ENCODE measurements around the gene CRNKL1.

The CRNKL1 gene

DNA sequence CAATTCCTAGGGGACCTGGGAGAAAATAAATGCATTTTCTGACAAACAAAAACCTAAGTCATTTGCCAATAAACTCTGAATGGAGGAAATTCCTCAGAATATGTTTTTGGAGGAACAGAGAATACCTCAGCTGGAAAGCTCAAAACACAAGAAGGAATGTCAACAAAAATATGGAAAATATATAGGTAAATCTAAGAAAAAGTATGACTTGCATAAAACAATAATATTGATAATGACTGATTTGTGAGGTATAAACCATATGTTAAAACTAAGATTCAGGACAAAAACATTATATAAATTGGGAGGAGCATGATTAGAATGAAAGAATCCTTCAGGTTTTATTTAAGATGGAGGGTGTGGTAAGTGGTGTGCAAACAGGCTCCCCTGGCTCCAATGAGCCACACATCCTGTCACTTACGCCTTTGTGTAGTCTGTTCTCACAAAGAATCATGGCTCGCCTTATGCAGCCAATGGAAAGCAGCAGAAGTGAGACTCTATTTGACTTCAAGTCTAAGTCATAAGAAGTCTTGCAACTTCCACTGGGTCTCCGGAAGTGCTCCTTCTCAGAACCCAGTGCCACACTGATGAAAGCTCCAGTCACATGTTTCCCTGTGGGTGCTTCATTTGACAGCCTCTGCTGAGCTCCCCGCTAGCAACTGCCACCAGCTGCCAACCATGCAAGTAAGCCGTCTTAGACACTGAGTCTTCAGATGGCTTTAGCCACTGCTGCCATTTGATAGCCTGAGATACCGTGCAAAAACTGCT, 8.2 kb upstream of the CRNKL1 start:
- FAIRE-seq, result no peak

DNA sequence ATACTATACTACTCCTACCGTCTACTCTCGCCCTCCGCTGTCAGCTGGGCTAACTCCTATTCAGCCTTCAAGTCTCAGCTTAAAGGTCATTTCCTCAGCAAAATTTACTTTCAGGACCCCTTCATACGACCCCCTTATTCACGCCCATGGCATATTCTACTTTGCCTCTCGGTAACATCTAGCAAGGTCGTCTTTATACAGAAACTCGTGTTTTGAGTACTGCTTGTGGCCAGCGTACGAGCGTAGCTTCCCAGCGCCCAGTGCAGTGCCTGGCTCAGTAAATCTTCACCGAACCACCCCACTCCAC, 546 bp downstream of the CRNKL1 start:
- no peak for FAIRE-seq

DNA sequence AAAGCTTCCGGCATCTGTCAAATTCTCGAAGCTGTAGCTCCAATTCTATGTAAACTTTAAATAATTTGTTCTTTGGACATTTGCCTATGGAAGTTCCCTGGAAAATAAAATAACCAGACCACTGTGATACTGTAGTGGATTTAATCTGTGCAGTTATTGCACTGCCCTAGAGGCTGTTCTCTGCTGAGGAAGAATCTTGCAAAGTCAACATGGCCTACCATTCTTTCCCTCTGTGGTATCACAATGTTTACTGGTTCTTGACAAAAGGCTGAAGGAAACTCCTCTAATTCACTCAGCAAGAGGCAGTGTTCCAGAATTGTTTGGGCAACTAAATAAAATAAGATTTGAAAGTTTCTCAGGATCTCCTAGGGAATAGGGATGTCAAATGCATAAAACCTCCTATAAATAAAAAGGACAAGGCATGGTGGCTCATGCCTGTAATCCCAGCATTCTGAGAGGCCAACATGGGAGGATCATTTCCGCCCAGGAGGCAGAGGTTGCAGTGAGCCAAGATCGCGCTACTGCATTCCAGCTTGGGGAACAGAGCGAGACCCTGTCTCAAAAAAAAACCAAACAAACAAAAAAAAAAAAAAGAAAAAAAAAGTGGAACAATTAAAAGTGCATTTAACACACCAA, 12.4 kb downstream of the CRNKL1 start:
- no peak for FAIRE-seq

DNA sequence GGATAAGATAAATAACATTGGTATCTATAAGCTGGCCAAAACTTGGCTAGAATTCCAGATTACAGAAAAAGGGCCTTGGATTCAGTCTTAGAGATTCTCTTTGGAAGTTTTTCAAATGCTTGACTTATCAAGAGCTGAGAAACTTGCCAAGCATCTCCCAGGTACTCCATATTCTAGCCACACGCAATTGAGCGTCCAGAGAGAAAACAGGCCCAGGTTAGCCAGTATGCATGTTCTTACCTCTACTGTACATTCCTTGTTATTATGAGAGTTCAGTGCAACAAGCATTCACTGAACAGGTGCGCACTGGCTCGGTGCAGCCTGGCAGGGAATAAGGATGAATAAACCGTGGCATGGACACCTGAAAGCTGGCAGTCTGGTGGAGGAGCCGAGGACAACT, 13.7 kb downstream of the CRNKL1 start:
- FAIRE-seq, result no peak

DNA sequence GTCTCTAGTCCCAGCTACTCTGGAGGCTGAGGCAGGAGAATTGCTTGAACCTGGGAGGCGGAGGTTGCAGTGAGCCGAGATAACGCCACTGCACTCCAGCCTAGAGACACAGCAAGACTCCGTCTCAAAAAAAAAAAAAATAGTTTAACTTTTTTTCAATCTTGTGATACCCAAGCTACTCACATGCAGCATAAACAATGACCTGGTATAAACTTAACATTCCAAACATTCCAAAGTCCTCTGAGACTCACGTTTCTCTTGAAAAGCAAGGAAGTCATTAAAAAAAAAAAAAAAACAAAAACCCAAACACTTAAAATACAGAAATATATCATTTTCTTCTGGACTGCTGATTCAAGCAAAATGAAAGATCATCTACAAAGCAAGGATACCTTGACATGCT, 14.3 kb downstream of the CRNKL1 start:
- no peak for FAIRE-seq

DNA sequence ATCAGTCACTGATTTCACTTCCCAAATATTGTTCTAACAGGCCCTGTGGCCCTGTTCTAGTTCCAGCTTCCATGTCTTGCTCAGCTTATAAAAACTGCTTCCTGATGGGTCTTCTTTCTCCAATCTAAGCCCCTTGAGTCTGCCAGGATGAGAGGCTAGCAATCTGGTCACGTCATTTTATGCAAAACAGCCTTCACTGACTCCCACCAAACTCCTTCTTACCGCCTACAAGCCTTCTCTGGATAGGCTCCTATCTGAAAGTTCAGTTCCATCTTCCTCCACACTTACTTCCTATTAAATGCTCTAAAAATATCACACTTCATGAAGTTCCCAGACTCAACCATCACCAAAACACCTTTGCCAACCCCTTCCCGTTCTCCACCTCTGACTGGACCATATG, 15.5 kb downstream of the CRNKL1 start:
- FAIRE-seq, result no peak

DNA sequence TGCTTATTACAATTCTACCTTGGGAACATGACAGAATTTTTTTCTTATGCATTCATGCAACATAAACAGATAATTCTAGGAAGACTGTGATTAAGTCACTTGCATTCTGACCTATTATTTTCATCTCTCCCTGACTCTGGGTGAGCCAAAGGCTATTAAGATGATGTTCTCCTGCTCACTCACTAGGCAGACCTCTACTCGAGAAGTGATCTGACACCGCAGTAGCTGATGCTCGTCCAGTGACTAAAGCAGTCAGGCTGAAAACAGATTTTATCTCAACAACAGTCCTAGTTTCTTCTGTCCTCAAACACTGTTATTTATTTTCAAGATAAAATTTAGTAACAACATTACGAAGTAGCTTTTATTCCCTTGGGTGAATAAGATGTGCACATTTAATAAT, 17.8 kb downstream of the CRNKL1 start:
- FAIRE-seq, result no peak

DNA sequence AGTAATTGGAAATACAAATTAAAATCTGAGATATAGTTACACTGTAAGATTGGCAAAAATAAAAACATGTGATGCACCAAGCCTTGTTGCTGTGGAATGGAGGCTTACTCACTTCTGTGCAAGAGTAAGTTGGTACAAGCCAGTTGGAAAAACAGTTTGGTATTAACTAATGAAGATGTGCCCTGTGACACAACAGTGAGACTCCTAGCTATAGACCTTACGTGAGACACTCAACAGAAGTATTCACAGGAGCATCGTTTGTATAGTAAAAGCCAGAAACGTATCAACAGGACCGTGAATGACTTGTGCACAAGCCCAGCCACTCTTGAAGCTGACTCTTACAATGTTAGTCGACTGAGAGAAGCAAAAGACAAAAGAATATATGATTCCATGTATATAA, 20.5 kb downstream of the CRNKL1 start:
- FAIRE-seq, result no peak

DNA sequence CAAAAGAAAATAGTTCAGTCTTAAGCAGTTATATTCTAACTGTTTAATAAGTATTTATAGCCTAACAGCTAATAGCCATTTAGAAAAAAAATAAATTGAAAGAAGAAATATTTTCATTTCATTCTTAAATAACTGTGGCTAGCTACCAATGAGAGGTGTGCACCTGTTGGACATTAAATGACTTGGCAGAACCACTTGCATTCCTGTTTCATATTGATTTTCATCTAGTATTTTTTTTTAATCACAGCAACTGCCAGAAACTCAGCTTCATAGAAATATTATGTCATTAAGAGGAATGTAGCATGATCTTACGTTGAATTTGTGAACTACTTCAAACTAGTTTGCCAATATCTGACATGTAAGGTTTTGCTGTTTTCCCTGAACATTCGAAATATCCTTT, 25.0 kb downstream of the CRNKL1 start:
- no peak for FAIRE-seq

DNA sequence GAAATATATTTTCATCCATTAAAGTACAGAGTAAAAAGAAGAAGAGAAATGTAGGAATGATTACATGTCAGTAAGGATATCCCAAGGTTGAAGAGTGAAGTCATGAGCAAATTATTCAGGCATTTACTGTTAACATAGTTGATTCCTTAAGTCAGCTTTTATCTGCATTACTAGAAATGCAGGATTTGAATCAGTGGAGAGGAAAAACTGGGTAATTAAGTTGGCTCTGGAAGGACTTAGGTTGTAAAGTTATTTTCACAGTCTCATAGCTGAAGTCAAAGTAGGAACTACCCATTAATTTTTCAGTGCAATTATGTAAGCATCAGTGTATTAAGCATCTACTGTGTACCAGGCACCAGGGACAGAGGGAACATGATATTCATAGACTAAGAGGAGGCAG, 27.3 kb downstream of the CRNKL1 start:
- FAIRE-seq, result no peak

DNA sequence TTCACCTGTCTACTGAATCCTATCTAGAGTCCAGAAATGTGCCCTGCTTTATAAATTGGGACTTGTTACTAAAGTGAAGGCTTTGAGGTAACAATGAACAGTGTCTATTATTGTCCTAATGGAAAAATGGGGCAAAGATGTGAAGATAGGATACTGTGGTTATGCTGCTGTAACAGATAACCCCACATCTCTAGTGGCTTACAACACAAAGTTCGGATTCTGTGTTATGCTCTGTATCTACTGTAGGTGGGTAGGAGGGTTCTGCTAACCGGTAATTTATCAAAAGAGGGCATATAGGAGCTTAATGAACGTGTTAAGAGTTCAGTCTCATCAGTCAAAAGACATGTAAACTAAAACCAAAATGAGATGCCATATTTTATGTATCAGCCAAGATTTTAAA, 28.9 kb downstream of the CRNKL1 start:
- FAIRE-seq, result no peak

DNA sequence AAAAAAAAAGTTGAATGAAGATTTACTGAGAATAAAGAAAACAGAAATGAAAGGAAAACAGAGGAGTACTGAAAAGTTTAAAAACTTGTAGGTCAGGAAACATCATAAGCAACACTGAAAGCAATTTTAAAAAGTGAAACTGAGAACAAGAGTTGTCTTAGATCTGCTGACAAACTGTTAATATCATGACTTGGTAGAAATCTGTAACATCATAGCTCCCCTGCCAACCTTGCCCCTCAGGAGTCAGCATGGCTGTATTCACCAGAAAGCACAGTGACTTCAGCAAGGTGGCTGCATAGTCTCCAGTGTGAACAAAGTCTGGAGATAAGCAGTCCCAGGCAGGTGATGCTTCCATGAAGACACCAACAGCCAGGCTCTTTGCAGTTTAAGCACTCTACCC, 29.8 kb downstream of the CRNKL1 start:
- no peak for FAIRE-seq

DNA sequence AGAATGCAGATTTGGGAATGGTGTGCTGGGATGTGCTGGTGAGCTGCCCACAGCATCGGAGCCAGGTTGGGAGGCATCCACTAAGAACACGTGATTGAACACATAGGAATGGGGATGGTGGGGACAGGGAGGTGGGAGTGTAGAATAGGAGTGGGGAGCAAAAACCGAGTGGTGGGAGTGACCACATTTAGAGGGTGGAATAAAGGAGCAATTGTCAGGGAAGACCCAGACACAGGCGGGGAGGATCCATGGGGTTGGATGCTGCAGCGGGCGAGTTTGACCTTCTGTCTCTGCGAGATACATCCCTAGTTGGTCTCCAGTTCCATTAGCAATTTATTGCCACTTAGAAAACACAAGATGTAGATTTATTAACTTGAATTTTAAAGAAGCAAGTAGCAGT, 30.4 kb downstream of the CRNKL1 start:
- FAIRE-seq, result no peak

DNA sequence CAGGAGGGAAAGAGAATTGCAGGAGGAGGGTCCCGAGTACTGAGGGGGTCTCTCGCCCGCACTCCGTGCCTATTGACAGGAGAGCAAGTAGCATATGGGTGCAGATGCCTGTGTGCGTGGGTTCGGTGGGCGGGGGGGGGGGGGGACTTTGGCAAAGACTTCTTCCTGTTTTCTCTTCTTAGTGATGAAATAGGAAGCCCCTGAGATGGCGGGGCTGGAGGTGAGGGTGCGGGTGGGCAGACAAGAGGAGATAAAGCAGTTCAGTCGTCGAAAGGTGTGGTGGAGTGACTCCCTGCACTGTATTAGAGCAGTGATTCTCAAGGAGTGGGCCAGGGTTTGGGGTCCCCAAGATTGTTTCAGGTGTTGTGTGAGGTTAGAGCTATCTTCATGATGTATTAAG, 31.4 kb downstream of the CRNKL1 start:
- FAIRE-seq, result no peak

DNA sequence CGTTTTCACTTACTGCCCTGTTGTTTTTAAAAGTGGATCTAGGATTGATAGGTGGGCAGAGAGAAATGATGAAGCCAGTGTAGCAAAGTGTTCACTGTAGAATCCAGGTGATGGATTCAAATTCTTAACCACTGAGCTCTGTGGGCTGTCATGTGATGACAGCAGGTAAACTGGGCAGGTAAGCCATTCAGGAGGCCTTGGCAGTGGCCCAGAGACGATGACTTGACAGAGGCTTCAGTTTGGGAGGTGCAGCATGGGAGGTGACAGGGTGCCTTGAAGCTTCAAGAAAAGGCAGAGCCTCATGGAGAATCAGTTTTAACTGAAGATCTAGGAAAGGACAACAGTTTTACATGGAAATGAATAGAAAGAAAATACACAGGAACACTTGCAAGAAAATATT, 33.1 kb downstream of the CRNKL1 start:
- no peak for FAIRE-seq

DNA sequence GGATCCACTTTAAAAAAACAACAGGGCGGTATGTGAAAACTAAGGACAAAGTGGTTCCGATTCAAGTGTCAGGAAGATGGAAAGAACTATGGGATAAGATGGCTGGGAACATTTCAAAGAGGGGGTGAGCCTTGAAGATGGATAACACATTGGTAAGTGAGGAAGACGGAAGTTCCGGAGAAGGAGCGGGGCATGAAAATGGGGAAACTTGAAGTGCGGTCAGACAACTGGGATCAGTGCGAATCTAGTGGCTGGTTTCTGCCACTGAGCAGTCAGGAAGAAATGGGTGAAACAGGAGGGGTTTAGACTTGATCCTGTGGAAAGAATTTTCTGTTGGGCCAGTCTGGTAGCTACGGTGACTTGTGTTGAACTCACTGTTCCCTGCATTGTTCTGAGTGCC, 33.9 kb downstream of the CRNKL1 start:
- FAIRE-seq, result no peak

DNA sequence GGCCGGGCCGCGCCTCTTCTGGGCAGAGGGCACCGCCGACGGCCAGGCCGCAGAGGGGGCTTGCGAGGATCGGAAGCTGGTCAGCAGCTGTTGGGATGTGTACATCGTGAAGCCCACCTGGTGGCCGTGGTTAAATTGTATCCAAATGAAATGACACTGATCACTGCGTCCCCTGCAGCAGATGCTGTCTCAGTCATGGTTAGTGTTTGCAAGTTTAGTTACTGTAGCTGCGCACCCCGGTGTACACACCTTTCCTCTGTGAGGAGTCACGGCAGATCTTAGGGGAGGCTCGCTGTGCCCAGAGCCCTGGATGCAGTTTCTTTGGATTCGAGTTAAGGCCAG, 34.5 kb downstream of the CRNKL1 start:
- FAIRE-seq, result no peak

DNA sequence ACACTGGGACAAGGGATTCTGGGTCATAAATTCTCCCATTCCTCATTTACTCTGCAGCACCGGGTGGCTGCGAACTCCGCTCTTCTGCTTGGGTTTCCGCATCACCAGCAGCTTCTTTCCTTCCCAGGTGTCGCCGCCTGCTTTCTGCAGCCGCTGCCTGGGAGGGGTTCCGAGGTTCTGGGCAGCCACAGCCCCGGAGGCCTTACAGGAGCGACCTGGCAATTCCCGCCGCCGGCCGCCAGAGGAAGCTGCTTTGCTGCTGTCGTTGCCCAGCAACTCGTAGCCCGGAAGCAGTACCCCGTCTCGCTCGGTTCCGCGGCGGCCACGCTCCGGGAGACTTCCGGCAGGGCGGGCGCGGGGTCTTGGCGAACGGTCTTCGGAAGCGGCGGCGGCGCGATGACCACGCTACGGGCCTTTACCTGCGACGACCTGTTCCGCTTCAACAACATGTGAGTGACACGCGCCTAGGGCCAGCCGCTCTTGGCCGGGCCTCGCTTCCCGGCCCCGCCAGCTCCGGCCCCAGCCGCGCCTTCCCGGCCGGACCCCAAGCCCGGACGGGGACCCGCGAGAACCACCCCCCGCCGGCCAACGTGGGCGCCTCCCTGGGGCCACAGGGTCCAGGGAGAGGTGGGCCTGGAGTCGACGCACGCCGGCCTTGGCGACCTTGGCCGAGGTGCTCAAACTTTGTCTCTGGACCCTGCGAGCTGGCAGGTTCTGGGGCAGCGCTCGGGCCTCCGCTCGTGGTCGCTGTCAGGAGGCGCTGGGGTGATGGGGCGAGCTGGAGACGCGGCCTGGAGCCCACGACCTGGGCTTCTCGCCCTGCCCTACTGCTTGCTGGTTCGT, 35.0 kb downstream of the CRNKL1 start, which contains the start of gene NAA20:
Gene NAA20 (plus strand): TSS at position 362 of the 843 bp plus-strand sequence. CDS start 35 bp downstream, at position 397.
- no peak for FAIRE-seq

DNA sequence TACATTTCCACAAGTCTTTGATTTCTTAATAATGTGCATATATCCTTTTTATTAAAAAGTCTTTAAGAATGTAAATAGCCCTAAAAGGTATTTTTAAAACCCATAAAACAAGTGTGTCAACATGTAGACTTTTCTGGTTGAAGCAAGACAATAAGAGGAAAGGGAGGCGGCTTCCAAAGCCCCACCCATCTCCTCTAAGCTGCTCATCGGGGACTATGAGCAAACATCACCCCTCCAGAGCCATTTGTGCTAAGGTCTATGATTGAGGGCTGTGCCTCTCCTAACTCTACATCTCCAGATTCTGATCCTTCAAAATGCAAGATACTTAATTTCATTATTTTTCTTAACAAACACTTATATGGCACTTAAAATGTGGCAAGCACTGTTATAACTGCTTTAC, 37.6 kb downstream of the CRNKL1 start:
- no peak for FAIRE-seq

DNA sequence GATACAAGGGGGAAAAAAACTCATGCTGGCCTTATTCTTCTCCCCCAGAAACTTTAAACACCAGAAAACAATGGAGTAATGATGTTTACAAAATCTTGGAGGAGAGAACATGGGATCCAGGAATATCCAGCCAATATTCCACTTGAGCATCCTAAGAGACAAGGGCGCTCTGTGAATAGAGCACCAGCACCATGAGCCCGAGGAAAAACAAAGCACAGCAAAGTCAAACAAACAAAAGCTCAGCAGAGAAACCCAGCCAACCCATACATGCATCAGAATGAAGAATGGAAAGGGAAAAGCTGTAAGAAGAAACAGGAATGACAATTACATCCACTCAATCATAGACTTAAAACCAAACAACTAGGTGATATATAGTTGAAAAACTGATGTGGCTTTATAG, 39.7 kb downstream of the CRNKL1 start:
- no peak for FAIRE-seq

DNA sequence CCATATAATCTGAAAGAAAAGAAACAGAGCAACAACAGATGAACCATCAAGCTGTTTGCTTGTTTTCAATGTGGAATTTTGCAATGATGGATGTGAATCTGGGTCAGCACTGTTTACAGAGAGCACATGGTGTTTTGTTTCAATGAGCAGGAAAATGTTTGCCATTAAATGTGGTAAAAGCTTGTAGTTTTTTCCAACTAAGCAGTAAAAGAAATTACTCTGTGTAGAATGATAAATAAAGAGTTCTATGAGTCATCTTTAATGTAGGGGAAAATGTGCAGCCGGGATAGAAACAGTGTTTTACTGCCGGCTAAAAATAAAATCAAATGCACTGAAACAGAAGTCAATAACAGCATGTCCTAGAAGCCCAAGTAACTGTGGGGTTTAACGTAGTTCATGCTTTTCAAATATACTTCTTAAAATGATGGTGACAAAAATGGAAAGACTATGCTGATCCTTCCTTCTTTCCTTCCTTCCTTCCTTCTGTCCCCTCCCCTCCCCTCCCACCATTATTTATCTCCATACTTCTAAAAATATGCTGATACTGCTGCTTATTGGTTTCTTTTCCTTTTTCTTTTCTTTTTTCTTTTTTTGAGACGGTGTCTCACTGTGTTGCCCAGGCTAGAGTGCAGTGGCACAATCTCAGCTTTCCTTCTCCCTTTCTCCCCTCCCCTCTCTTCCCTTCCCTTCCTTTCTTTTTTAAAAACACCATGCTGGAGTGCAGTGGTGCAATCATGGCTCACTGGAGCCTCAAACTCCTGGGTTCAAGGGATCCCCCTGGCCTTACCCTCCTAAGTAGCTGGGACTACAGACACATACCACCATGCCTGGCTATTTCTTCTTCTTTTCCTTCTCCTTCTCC, 41.4 kb downstream of the CRNKL1 start:
- no peak for FAIRE-seq

DNA sequence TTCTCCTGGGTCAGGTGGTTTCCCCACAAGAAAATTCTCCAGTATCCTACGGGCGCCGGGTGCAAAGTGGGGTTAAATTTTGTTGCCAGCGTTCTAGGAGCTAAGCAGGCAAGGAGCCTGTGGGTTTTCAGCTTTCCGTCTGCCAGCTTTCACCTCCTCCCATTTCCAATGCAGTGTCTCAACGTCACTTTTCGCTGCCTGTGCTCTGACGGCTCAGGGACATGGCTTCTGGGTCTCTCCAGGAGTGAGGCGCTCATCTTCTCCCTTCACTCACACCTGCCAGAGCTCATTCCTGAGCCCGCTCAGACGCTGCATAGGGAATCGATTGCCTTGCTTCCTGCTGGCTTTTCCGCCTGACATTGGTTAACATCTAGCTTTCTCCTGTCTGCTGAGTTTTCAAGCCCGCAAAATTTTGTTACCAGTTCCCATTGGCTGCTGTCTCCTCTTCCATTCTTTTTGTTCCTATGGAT, 42.4 kb downstream of the CRNKL1 start:
- no peak for FAIRE-seq

DNA sequence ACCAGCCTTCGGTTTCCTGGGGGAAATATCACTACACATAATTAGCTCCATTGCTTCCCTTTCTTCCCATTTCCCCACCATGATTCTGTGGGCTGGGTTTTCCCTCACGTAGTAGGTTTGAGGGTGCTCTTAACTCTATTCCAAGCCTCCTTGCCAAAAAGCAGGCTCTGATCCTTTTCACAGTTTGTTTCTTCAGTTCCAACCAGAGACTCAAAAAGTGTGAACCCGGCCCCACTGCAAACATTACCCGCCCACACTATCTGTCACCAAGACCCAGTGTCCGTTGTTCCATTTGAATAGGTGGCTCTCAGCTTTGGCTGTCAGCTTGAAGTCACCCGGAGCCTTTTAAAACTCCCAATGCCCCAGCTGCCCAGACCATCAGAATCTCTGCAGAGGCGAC, 46.9 kb downstream of the CRNKL1 start:
- FAIRE-seq, result no peak
